ENCODE measurements around the gene KCNJ10.

DNA sequence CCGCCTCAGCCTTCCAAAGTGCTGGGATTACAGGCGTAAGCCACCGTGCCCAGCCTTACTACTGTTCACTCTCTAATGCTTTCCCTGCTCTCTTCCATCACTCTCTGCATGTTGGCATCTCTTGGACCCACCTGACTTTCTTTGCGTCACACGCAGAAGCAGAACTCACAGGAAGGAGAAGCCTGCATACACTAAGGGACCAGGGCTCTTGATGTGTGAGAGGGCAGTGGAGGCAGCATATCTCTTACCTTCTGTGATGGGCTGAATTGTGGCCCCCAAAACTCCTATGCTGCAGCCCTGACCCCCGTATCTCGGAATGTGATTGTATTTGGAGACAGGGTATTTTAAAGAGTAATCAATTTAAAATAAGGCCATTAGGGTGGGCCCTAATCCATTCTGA, 89.2 kb downstream of the KCNJ10 start:
- TF ChIP-seq, protein P1, sequence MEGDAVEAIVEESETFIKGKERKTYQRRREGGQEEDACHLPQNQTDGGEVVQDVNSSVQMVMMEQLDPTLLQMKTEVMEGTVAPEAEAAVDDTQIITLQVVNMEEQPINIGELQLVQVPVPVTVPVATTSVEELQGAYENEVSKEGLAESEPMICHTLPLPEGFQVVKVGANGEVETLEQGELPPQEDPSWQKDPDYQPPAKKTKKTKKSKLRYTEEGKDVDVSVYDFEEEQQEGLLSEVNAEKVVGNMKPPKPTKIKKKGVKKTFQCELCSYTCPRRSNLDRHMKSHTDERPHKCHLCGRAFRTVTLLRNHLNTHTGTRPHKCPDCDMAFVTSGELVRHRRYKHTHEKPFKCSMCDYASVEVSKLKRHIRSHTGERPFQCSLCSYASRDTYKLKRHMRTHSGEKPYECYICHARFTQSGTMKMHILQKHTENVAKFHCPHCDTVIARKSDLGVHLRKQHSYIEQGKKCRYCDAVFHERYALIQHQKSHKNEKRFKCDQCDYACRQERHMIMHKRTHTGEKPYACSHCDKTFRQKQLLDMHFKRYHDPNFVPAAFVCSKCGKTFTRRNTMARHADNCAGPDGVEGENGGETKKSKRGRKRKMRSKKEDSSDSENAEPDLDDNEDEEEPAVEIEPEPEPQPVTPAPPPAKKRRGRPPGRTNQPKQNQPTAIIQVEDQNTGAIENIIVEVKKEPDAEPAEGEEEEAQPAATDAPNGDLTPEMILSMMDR (IDR thresholded peaks at IDR 0.05; ENCODE audit: extremely low read depth in 1 of 2, insufficient read depth in 1 of 2, low read depth in 1 of 2, low read length in 2 of 2) = no peak
- no peak for TF ChIP-seq POLR2A (IDR thresholded peaks at IDR 0.05; ENCODE audit: low read depth, low read length)
- TF ChIP-seq JUN (IDR thresholded peaks at IDR 0.05; ENCODE audit: borderline replicate concordance, insufficient read depth, insufficient read length, low read depth) = no peak
- no peak for TF ChIP-seq MAX (IDR thresholded peaks at IDR 0.05; ENCODE audit: insufficient read depth, insufficient read length)

Measured in endothelial cell of umbilical vein (primary cell).